KOPT-K1 (cell line): ENCODE results near the gene TEAD1.

Source experiments
- H3K27ac ChIP-seq: fragments of 200-600 bp; sonication (generic); 2 replicates; pipeline ENCODE4 v1.5.1; 2016; ENCODE audit warnings: antibody characterized with exemption, mild to moderate bottlenecking, low read depth, low read length; ENCODE audit not compliant: poor library complexity, severe bottlenecking
- H3K36me3 ChIP-seq: fragments of 200-600 bp; sonication (generic); 2 replicates; pipeline ENCODE4 v1.5.1; 2017; ENCODE audit warnings: antibody characterized with exemption, mild to moderate bottlenecking, low read length, moderate library complexity; ENCODE audit not compliant: insufficient read depth
- H3K9me3 ChIP-seq: fragments of 200-600 bp; sonication (generic); 2 replicates; pipeline ENCODE4 v1.5.1; 2017; ENCODE audit warnings: antibody characterized with exemption, low read length, mild to moderate bottlenecking; ENCODE audit not compliant: insufficient read depth, poor library complexity, severe bottlenecking

TEAD1 gene

GRCh38 chr11:12687740-12688139 is 13.5 kb downstream of the TEAD1 start:
- no peaks in the 10 kb centered on the region for H3K9me3 ChIP-seq
- no peak overlapping the region for H3K27ac ChIP-seq
- H3K36me3 ChIP-seq: no peaks in the 10 kb centered on the region

- Histone ChIP-seq H3K36me3 (no peaks in the 10 kb centered on the region), H3K27ac (no peak overlapping the region), H3K9me3 (no peaks in the 10 kb centered on the region)
These were observed 15.0 kb downstream of the TEAD1 start for GRCh38 chr11:12689029-12689755.

GRCh38 chr11:12690663-12691062 is 16.4 kb downstream of the TEAD1 start:
- H3K27ac ChIP-seq: no peak overlapping the region

GRCh38 chr11:12691473-12691872 is 17.3 kb downstream of the TEAD1 start:
- no peak overlapping the region for H3K27ac ChIP-seq
- no peaks in the 10 kb centered on the region for H3K36me3 ChIP-seq
- H3K9me3 ChIP-seq: no peaks in the 10 kb centered on the region

More at GRCh38 chr11:12690663-12691062, 16.4 kb downstream of the TEAD1 start:
- Histone ChIP-seq H3K36me3 (no peaks in the 10 kb centered on the region), H3K9me3 (no peaks in the 10 kb centered on the region)

- Histone ChIP-seq H3K27ac (no peak overlapping the region), H3K36me3 (no peaks in the 10 kb centered on the region), H3K9me3 (no peaks in the 10 kb centered on the region)
These were observed 18.2 kb downstream of the TEAD1 start for GRCh38 chr11:12692229-12693075.

- no peak overlapping the region for H3K27ac ChIP-seq
- no peaks in the 10 kb centered on the region for H3K9me3 ChIP-seq
- no peaks in the 10 kb centered on the region for H3K36me3 ChIP-seq
These were observed 18.9 kb downstream of the TEAD1 start for GRCh38 chr11:12693094-12693478.

GRCh38 chr11:12693479-12694182 is 19.4 kb downstream of the TEAD1 start:
- H3K9me3 ChIP-seq: no peaks in the 10 kb centered on the region
- no peak overlapping the region for H3K27ac ChIP-seq
- H3K36me3 ChIP-seq: no peaks in the 10 kb centered on the region

GRCh38 chr11:12694183-12694531 is 19.9 kb downstream of the TEAD1 start:
- H3K36me3 ChIP-seq: no peaks in the 10 kb centered on the region
- H3K27ac ChIP-seq: no peak overlapping the region
- no peaks in the 10 kb centered on the region for H3K9me3 ChIP-seq

GRCh38 chr11:12695221-12695794 is 21.1 kb downstream of the TEAD1 start:
- no peaks in the 10 kb centered on the region for H3K9me3 ChIP-seq
- H3K27ac ChIP-seq: no peak overlapping the region
- no peaks in the 10 kb centered on the region for H3K36me3 ChIP-seq

GRCh38 chr11:12695873-12696272 is 21.7 kb downstream of the TEAD1 start:
- Histone ChIP-seq H3K9me3 (no peaks in the 10 kb centered on the region), H3K36me3 (no peaks in the 10 kb centered on the region), H3K27ac (no peak overlapping the region)

- no peaks in the 10 kb centered on the region for H3K9me3 ChIP-seq
- no peak overlapping the region for H3K27ac ChIP-seq
- no peaks in the 10 kb centered on the region for H3K36me3 ChIP-seq
These were observed 22.8 kb downstream of the TEAD1 start for GRCh38 chr11:12696911-12697581.

- Histone ChIP-seq H3K36me3 (no peaks in the 10 kb centered on the region), H3K27ac (no peak overlapping the region), H3K9me3 (no peaks in the 10 kb centered on the region)
These were observed 23.8 kb downstream of the TEAD1 start for GRCh38 chr11:12698048-12698447.

- Histone ChIP-seq H3K27ac (no peak overlapping the region), H3K36me3 (no peaks in the 10 kb centered on the region), H3K9me3 (no peaks in the 10 kb centered on the region)
These were observed 27.8 kb downstream of the TEAD1 start for GRCh38 chr11:12701811-12702592.

- Histone ChIP-seq H3K9me3 (no peaks in the 10 kb centered on the region), H3K36me3 (no peaks in the 10 kb centered on the region), H3K27ac (no peak overlapping the region)
These were observed 28.8 kb downstream of the TEAD1 start for GRCh38 chr11:12702999-12703453.
